Liver (tissue), 9 donors: ENCODE measurements around the gene ARHGEF16. TPM values are rescaled to one million over a fixed set of nuclear protein-coding genes. Genes with fewer than 3 reads are reported as not detected.

ENCODE experiments used
- DNase-seq: peaks from one replicate; pipeline ENCODE4 v3.0.0-alpha.2; 2017; ENCODE audit warnings: low spot score
- H3K27ac ChIP-seq, 2 donors: one replicate each; pipeline ENCODE4 v1.7.0; 2013; ENCODE audit warnings: inconsistent platforms in 2 of 2, low read length in 2 of 2, control low read depth in 1 of 2, low read depth in 1 of 2, mild to moderate bottlenecking in 1 of 2
- H3K27me3 ChIP-seq, 4 donors: one replicate each; pipeline versions ENCODE4 v1.6.1 to v1.7.0; 2013; ENCODE audit warnings: low read length in 3 of 4, inconsistent platforms in 1 of 4, mild to moderate bottlenecking in 1 of 4, moderate library complexity in 1 of 4; ENCODE audit not compliant: control insufficient read depth in 4 of 4, insufficient read depth in 4 of 4
- H3K36me3 ChIP-seq, 4 donors: one replicate each; pipeline versions ENCODE4 v1.6.1 to v1.7.0; 2013; ENCODE audit warnings: low read length in 3 of 4, mild to moderate bottlenecking in 3 of 4, low read depth in 1 of 4, moderate library complexity in 1 of 4; ENCODE audit not compliant: control insufficient read depth in 4 of 4, insufficient read depth in 3 of 4
- H3K4me1 ChIP-seq, 4 donors: one replicate each; pipeline versions ENCODE4 v1.6.1 to v1.7.0; 2013; ENCODE audit warnings: low read length in 3 of 4, mild to moderate bottlenecking in 3 of 4, moderate library complexity in 1 of 4; ENCODE audit not compliant: control insufficient read depth in 4 of 4, insufficient read depth in 4 of 4
- H3K4me3 ChIP-seq, 3 donors: one replicate each; pipeline versions ENCODE4 v1.6.1 to v1.7.0; 2013; ENCODE audit warnings: low read length in 3 of 3, control low read depth in 1 of 3, low read depth in 1 of 3, mild to moderate bottlenecking in 1 of 3
- H3K9ac ChIP-seq, 2 donors: one replicate each; pipeline ENCODE4 v1.7.0; 2013; ENCODE audit warnings: low read length in 2 of 2, mild to moderate bottlenecking in 2 of 2, moderate library complexity in 2 of 2, control low read depth in 1 of 2, low read depth in 1 of 2
- H3K9me3 ChIP-seq, 4 donors: one replicate each; pipeline versions ENCODE4 v1.6.1 to v1.7.0; 2013; ENCODE audit warnings: low read length in 3 of 4; ENCODE audit not compliant: control insufficient read depth in 4 of 4
- EGR1 ChIP-seq, 2 donors: IDR thresholded peaks; 2 replicates each; pipeline ENCODE4 v1.6.1; 2016 to 2018; ENCODE audit warnings: antibody characterized with exemption in 2 of 2, low read depth in 2 of 2
- FOXA1 ChIP-seq: IDR thresholded peaks from 2 replicates; pipeline ENCODE4 v1.6.1; 2016; ENCODE audit warnings: antibody characterized with exemption
- FOXA2 ChIP-seq: IDR thresholded peaks from 2 replicates; pipeline ENCODE4 v1.6.1; 2016; ENCODE audit warnings: antibody characterized with exemption
- GABPA ChIP-seq, 2 donors: IDR thresholded peaks in 1 of 2; conservative IDR thresholded peaks in 1 of 2; 2 replicates each; pipeline ENCODE4 v1.6.1; 2016; ENCODE audit warnings: antibody characterized with exemption in 2 of 2, mild to moderate bottlenecking in 1 of 2, moderate library complexity in 1 of 2
- HNF4A ChIP-seq, 2 donors: conservative IDR thresholded peaks; 2 replicates each; pipeline ENCODE4 v1.6.1; 2016; ENCODE audit warnings: antibody characterized with exemption in 2 of 2, mild to moderate bottlenecking in 2 of 2
- HNF4G ChIP-seq: IDR thresholded peaks from 2 replicates; pipeline ENCODE4 v1.6.1; 2016; ENCODE audit warnings: antibody characterized with exemption
- JUND ChIP-seq, 2 donors: IDR thresholded peaks; 2 replicates each; pipeline ENCODE4 v1.6.1; 2016; ENCODE audit warnings: antibody characterized with exemption in 2 of 2
- NR2F2 ChIP-seq: IDR thresholded peaks from 2 replicates; pipeline ENCODE4 v1.6.1; 2016; ENCODE audit warnings: antibody characterized with exemption
- RAD21 ChIP-seq, 2 donors: IDR thresholded peaks; 2 replicates each; pipeline ENCODE4 v1.6.1; 2016; ENCODE audit warnings: antibody characterized with exemption in 2 of 2, mild to moderate bottlenecking in 2 of 2
- RXRA ChIP-seq, 2 donors: IDR thresholded peaks; 2 replicates each; pipeline ENCODE4 v1.6.1; 2017 to 2018; ENCODE audit warnings: antibody characterized with exemption in 2 of 2, mild to moderate bottlenecking in 1 of 2
- TAF1 ChIP-seq: conservative IDR thresholded peaks from 2 replicates; pipeline ENCODE4 v1.6.1; 2016; ENCODE audit warnings: antibody characterized with exemption, mild to moderate bottlenecking
- YY1 ChIP-seq: IDR thresholded peaks from 2 replicates; pipeline ENCODE4 v1.6.1; 2016; ENCODE audit warnings: antibody characterized with exemption, mild to moderate bottlenecking
- WGBS: extraction: QIAGEN DNeasy Blood & Tissue Kit; methylation state at CpG from one replicate; pipeline ENCODE4 v1.1.7; 2013; 5-methylcytosine and 5-hydroxymethylcytosine counted together
- polyA plus RNA-seq, 2 donors: library from polyadenylated mRNA; stranded (reverse) in 1 of 2; unstranded in 1 of 2; fragments of 200-250 nt in 1 of 2; fragments of >200 nt in 1 of 2; fragmentation: Nextera tagmentation in 1 of 2; extraction: Ambion mirVana in 1 of 2; gene quantifications; one replicate each; pipeline versions ENCODE4 v1.2.1 to v1.2.3, GENCODE V29; 2013 to 2015
- total RNA-seq, 2 donors: library from RNA; depleted of rRNA; stranded (reverse); fragments of >200 nt; gene quantifications; one replicate each; pipeline ENCODE4 v1.2.3, GENCODE V29; 2014
- TF ChIP-seq, protein P1 (sequence below): fragments of 150-350 bp; IDR thresholded peaks from 2 replicates; pipeline ENCODE4 v1.5.1; 2017; ENCODE audit warnings: improper control_type of control experiment, low read depth, low read length; ENCODE audit not compliant: missing input control
- TF ChIP-seq, protein P2 (sequence below): IDR thresholded peaks from 2 replicates; pipeline ENCODE4 v1.6.1; 2016; ENCODE audit warnings: antibody characterized with exemption
- TF ChIP-seq, protein P3 (sequence below): IDR thresholded peaks from 2 replicates; pipeline ENCODE4 v1.6.1; 2016; ENCODE audit warnings: antibody characterized with exemption
- TF ChIP-seq, protein P4 (sequence below): IDR thresholded peaks from 2 replicates; pipeline ENCODE4 v1.6.1; 2016; ENCODE audit warnings: antibody characterized with exemption, mild to moderate bottlenecking
- TF ChIP-seq, protein P5 (sequence below): IDR thresholded peaks from 2 replicates; pipeline ENCODE4 v1.6.1; 2016; ENCODE audit warnings: antibody characterized with exemption
- donor health status: healthy.
- donor health status: healthy.
- donor health status: healthy.
- donor health status: healthy.
- donor health status: healthy.

The ARHGEF16 gene
- total and polyA plus RNA-seq, 4 donors: 0.65 to 5.6 (median 2.8) TPM

DNA sequence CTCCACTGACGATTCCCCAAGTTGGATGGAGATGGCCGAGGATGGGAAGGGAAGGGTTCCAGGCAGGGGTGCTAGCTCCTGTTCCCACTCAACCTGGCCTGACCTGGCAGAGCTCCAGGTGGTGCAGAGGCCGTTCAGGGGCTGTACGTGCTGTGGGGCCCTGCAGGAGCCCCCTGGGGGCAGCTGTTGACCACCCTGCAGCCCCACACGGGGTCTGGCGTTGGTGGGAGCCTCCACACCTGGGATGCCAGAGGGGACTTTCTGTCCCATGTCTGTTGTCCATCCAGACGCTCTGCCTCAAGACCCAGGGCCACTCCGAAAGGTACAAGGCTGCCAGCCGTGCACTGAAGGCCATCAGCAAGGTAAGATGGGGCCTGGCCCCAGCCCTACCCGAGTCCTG is 20.0 kb downstream of the ARHGEF16 start:
- no peaks in the 10 kb centered on the region for H3K4me1 ChIP-seq
- no peak overlapping the region for H3K9ac ChIP-seq
- H3K9me3 ChIP-seq: no peaks in the 10 kb centered on the region
- no peaks in the 10 kb centered on the region for H3K36me3 ChIP-seq
- WGBS: 83% methylated on average over 10 of the region's 10 CpGs
- H3K27me3 ChIP-seq: no peaks in the 10 kb centered on the region
- TF ChIP-seq HNF4G (no peak), TAF1 (no peak), RXRA (IDR thresholded peaks at IDR 0.05) (no peak), FOXA1 (no peak), GABPA (IDR thresholded peaks at IDR 0.05 in 1 of 2, conservative IDR thresholded peaks at IDR 0.05 in 1 of 2) (no peak), YY1 (no peak), EGR1 (IDR thresholded peaks at IDR 0.05; ENCODE audit: low read depth in 2 of 2) (no peak), HNF4A (conservative IDR thresholded peaks at IDR 0.05) (no peak), RAD21 (IDR thresholded peaks at IDR 0.05) (no peak), JUND (IDR thresholded peaks at IDR 0.05) (no peak), NR2F2 (no peak), FOXA2 (no peak)
- TF ChIP-seq, protein P1, sequence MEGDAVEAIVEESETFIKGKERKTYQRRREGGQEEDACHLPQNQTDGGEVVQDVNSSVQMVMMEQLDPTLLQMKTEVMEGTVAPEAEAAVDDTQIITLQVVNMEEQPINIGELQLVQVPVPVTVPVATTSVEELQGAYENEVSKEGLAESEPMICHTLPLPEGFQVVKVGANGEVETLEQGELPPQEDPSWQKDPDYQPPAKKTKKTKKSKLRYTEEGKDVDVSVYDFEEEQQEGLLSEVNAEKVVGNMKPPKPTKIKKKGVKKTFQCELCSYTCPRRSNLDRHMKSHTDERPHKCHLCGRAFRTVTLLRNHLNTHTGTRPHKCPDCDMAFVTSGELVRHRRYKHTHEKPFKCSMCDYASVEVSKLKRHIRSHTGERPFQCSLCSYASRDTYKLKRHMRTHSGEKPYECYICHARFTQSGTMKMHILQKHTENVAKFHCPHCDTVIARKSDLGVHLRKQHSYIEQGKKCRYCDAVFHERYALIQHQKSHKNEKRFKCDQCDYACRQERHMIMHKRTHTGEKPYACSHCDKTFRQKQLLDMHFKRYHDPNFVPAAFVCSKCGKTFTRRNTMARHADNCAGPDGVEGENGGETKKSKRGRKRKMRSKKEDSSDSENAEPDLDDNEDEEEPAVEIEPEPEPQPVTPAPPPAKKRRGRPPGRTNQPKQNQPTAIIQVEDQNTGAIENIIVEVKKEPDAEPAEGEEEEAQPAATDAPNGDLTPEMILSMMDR: no peak
- TF ChIP-seq, protein P2, sequence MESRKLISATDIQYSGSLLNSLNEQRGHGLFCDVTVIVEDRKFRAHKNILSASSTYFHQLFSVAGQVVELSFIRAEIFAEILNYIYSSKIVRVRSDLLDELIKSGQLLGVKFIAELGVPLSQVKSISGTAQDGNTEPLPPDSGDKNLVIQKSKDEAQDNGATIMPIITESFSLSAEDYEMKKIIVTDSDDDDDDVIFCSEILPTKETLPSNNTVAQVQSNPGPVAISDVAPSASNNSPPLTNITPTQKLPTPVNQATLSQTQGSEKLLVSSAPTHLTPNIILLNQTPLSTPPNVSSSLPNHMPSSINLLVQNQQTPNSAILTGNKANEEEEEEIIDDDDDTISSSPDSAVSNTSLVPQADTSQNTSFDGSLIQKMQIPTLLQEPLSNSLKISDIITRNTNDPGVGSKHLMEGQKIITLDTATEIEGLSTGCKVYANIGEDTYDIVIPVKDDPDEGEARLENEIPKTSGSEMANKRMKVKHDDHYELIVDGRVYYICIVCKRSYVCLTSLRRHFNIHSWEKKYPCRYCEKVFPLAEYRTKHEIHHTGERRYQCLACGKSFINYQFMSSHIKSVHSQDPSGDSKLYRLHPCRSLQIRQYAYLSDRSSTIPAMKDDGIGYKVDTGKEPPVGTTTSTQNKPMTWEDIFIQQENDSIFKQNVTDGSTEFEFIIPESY: no peak
- TF ChIP-seq, protein P3, sequence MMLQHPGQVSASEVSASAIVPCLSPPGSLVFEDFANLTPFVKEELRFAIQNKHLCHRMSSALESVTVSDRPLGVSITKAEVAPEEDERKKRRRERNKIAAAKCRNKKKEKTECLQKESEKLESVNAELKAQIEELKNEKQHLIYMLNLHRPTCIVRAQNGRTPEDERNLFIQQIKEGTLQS: no peak
- TF ChIP-seq, protein P4, sequence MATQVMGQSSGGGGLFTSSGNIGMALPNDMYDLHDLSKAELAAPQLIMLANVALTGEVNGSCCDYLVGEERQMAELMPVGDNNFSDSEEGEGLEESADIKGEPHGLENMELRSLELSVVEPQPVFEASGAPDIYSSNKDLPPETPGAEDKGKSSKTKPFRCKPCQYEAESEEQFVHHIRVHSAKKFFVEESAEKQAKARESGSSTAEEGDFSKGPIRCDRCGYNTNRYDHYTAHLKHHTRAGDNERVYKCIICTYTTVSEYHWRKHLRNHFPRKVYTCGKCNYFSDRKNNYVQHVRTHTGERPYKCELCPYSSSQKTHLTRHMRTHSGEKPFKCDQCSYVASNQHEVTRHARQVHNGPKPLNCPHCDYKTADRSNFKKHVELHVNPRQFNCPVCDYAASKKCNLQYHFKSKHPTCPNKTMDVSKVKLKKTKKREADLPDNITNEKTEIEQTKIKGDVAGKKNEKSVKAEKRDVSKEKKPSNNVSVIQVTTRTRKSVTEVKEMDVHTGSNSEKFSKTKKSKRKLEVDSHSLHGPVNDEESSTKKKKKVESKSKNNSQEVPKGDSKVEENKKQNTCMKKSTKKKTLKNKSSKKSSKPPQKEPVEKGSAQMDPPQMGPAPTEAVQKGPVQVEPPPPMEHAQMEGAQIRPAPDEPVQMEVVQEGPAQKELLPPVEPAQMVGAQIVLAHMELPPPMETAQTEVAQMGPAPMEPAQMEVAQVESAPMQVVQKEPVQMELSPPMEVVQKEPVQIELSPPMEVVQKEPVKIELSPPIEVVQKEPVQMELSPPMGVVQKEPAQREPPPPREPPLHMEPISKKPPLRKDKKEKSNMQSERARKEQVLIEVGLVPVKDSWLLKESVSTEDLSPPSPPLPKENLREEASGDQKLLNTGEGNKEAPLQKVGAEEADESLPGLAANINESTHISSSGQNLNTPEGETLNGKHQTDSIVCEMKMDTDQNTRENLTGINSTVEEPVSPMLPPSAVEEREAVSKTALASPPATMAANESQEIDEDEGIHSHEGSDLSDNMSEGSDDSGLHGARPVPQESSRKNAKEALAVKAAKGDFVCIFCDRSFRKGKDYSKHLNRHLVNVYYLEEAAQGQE: no peak
- TF ChIP-seq, protein P5, sequence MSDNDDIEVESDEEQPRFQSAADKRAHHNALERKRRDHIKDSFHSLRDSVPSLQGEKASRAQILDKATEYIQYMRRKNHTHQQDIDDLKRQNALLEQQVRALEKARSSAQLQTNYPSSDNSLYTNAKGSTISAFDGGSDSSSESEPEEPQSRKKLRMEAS: no peak
- no peak for DNase-seq
- no peak overlapping the region for H3K27ac ChIP-seq
- no peak overlapping the region for H3K4me3 ChIP-seq
